ENCODE data around the gene GTF3C5.
A peak's percentile ranks its signal among the peaks of the same experiment; 100 is the strongest.
"Not testable (repeated sequence)": the region's sequence is repeated elsewhere in the genome, so short reads cannot be mapped to it uniquely, and the experiment has no call there.

GTF3C5 gene

DNA sequence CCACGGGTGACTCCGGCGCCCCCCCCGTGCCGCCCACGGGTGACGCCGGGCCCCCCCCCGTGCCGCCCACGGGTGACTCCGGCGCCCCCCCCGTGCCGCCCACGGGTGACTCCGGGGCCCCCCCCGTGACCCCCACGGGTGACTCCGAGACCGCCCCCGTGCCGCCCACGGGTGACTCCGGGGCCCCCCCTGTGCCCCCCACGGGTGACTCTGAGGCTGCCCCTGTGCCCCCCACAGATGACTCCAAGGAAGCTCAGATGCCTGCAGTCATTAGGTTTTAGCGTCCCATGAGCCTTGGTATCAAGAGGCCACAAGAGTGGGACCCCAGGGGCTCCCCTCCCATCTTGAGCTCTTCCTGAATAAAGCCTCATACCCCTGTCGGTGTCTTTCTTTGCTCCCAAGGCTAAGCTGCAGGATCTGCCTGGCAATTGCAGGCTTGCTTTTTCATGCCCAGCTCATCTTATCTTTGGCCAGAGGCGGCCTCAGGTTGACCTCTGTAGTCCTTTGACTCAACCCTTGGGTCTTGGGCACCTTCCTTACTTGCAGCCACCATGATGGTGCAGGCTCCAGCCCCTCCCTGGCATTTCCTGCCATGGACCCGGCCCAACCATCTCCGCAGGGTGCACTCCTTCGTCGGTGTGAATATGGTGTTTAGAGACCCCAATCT lies 40.8 kb downstream of the GTF3C5 start:
- DNase-seq (ENCODE audit: low read depth), result no peak

DNA sequence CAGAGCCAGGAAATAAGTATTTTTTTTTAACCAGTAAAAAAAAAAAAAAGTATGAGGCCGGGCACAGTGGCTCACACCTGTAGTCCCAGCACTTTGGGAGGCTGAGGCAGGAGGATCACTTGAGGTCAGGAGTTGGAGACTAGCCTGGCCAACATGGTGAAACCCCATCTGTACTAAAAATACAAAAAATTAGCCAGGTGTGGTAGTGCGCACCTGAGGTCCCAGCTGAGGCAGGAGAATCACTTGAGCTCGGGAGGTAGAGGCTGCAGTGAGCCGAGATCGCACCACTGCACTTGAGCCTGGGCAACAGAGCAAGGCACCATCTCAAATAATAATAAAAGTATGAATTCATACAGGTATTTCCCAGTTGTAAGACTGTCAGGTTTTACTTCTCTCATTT lies 41.4 kb downstream of the GTF3C5 start:
- DNase-seq (ENCODE audit: low read depth), result not testable (repeated sequence)

DNA sequence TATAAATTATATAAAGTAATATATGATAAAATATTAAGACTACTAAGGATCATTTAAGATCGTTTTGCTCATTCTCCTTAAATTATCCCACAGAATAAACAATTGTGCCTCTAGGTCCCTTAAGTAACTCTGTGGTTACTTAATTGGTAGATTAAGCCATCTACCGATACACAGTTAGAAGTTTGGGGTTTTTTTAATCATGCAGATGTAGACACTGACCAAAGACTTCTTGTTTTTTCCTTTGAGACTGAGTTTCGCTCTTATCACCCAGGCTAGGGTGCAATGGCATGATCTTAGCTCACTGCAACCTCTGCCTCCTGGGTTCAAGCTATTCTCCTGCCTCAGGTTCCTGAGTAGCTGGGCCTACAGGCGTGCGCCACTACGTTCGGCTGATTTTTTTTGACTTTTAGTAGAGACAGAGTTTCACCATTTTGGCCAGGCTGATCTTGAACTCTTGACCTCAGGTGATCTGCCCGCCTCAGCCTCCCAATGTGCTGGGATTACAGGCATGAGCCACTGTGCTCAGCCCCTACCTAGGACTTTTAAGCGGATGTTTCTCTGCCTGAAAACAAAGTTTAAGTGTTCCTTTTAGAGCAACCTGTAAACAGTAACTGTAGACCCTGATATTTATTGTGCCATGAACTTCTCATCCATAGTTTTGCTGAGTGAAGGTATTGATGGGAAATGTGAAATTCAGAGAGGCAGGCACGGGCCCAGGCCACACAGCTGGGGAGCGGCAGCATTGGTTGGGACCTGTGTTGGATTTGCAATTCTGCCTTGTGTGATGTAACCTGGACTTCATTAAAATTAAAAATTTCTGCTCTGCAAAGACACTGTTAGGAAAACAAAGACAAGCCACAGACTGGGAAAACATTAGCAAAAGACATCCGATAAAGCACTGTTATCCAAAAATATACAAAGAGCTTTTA lies 42.6 kb downstream of the GTF3C5 start:
- DNase-seq (ENCODE audit: low read depth), result no peak

DNA sequence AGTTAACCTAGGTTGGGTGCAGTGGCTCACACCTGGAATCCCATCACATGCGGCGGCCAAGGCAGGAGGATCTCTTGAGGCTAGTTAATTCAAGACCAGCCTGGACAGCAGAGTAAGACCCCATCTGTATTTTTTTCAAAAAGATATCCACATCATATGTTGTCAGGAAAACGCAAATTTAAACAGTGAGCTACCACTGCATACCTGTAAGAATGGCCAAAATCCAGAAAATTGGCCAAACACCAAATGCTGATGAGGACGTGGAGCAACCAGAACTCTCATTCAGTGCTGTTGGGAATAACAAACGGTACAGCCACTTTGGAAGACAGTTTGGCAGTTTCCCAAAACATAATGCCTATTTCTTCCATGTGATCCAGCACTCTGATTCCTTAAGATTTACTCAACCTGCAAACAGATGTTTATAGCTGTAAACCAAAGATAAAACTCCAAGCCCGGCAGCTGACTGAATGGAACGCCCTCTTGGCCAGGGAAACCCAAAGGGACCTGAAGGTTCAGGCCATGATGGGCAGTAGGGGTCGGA lies 43.4 kb downstream of the GTF3C5 start:
- DNase-seq (ENCODE audit: low read depth), result peak; percentile 27

DNA sequence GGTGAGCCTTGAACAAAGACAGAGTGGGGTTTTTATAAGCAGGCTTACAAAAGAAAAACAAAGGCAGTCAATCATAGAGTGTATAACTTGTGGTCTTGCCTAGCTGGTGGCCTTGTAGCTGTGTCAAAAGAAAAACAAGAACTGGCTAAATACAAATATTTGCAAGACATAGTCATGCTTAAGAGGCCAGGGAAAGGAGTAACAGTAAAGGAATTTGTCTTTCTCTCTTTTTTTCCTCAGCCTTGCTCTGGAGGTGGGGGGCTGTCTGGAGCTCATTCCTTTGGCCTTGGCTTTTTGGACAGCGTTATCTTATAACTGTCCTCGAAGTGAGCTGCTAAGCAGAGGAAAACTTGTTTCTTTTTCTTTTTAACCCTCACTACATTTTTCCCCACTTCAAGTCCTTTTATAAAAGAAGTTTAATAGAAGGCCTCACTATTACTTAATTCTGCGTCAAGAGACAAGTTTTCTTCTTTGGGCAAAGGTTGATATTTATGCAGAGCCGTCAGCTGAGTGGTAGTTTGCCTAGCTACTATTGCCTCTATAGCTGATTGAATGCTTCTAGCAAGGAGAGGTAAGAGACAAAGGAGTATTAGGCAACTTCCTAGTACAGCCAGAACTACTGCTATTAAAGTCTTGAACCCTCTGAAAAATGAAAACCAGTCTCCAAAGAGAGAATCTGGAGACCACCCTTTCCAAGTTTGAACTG lies 45.3 kb downstream of the GTF3C5 start:
- DNase-seq (ENCODE audit: low read depth), result peak; percentile 71

DNA sequence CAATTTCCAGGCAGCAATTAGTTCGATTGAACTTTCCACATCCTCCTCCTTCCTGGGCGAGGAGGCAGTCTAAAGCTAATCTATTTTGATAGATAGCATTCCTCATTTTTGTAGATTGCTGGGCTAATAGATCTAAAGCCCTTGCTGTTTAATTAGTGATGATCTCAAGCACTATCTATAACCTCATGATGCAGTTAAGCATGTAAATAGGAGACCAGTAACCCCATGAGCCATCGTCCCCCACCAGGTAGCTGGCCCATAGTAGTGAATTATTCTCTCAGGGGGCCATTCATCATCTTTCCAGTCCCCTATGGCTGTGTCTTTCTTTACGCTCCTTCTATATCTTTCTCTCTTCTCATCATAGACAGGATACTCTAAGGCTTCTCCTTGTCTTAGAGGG lies 45.9 kb downstream of the GTF3C5 start:
- no peak for DNase-seq (ENCODE audit: low read depth)

DNA sequence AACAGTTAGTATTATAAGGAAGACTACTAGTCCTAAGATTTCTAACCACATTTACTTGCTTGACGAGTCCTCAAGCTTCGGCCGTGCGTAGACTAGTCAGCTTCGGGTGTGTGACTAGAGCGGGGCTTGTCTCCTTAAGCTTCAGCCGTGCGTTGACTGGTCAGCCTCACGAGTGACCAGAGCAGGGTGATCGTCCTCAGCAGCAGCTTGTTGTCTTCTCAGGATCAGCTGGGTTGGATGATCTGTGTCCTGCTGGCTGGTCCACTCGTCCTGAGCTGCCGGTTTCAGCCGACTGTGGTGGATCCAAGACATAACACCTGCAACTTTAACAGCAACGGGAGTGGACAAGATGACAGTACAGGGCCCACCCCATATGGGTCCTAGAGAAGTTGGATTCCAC lies 47.7 kb downstream of the GTF3C5 start:
- no peak for DNase-seq (ENCODE audit: low read depth)

DNA sequence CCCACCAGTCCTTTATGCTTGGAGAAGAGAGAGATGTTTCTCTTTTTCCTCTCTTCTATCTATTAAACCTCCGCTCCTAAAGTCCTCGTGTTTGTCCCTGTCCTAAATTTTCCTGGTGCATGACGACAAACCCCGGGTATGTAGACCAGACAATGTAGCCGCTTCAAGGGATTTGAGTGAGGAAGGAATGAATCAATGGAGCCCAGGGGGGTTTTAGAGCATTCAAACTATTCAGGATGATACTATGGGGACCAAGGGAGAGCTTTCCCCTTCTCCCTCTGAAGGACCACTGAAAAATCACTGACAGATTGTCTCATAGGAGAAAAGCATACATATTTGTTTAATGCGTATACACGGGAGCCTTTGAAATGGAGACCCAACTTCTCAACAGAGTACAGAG lies 49.4 kb downstream of the GTF3C5 start:
- DNase-seq (ENCODE audit: low read depth), result no peak

DNA sequence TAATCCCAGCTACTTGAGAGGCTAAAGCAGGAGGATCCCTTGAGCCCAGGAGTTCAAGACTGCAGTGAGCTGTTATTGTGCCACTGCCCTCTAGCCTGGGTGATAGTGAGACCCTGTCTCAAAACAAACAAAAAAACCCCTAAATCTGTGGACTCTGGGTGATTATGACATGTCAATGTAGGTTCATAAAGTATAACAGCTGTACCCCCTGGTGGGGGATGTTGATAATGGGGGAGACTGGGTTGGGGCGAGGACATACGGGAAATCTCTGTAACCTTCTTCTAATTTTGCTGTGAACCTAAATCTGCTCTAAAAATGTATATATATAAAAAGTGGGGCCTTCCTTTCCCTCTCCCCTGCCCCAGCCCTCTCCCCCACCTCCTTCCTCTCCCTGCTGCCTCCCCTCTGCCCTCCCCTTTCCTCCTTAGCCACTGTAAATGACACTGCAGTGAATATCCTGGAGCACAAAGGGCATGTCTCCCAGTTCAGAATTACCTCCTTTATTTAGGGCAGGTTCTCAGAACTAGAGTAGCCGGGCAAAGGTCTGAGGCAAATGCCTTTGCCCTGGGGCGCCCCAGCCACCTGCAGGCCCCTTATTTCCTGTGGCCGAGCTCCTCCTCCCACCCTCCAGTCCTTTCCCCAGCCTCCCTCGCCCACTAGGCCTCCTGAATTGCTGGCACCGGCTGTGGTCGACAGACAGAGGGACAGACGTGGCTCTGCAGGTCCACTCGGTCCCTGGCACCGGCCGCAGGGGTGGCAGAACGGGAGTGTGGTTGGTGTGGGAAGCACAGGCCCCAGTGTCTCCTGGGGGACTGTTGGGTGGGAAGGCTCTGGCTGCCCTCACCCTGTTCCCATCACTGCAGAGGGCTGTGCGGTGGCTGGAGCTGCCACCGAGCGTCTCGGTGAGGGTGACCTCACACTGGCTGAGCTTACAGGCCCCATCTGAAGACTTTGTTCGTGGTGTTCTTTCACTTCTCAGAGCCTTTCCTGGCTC lies 50.3 kb downstream of the GTF3C5 start:
- not testable (repeated sequence) for DNase-seq (ENCODE audit: low read depth)

DNA sequence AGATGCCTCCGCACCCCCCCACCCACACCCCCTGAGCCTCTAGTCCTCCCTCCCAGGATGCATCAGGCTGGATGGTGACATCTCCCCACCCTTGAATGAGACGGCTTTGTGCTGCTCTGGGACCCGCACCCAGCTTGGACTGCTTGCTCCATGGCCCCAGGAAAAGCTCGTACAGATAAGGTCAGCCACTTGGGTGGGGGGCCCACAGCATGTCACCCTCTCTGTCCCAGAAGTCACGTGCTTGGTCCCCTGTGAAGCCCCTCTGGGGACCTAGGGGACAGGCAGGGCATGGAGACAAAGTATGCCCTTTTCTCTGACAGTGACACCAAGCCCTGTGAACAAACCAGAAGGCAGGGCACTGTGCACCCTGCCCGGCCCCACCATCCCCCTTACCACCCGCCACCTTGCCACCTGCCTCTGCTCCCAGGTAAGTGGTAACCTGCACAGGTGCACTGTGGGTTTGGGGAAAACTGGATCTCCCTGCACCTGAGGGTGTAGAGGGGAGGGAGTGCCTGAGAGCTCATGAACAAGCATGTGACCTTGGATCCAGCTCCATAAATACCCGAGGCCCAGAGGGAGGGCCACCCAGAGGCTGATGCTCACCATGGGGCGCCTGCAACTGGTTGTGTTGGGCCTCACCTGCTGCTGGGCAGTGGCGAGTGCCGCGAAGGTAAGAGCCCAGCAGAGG lies 51.3 kb downstream of the GTF3C5 start:
- DNase-seq (ENCODE audit: low read depth), result not testable (repeated sequence)

DNA sequence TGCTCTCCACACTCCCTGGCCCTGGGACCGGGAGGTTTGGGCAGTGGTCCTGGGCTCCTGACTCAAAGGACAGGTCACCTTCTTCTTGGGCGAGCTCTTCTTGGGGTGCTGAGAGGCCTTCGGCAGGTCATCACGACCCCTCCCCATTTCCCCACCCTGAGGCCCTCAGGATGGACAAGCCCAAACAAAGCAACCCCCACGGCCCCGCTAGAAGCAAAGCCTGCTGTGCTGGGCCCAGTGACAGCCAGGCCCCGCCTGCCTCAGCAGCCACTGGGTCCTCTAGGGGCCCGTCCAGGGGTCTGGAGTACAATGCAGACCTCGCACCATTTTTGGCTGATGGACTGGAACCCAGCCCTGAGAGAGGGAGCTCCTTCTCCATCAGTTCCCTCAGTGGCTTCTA lies 52.9 kb downstream of the GTF3C5 start:
- not testable (repeated sequence) for DNase-seq (ENCODE audit: low read depth)

DNA sequence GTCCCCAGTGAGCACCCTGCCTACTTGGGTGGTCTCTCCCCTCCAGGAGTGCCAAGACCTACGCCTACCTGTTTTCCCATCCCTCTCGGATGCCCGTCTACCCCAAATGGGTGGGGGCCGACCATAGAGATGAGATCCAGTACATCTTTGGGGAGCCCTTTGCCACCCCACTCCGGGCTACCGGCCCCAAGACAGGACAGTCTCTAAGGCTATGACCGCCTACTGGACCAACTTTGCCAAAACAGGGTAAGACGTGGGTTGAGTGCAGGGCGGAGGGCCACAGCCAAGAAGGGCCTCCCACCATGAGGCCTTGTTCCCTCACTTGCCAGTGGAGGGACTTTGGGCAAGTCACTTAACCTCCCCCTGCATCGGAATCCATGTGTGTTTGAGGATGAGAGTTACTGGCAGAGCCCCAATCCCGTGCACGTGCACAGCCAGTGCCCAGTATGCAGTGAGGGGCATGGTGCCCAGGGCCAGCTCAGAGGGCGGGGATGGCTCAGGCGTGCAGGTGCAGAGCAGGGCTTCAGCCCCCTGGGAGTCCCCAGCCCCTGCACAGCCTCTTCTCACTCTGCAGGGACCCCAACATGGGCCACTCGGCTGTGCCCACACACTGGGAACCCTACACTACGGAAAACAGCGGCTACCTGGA lies 55.5 kb downstream of the GTF3C5 start:
- not testable (repeated sequence) for DNase-seq (ENCODE audit: low read depth)

DNA sequence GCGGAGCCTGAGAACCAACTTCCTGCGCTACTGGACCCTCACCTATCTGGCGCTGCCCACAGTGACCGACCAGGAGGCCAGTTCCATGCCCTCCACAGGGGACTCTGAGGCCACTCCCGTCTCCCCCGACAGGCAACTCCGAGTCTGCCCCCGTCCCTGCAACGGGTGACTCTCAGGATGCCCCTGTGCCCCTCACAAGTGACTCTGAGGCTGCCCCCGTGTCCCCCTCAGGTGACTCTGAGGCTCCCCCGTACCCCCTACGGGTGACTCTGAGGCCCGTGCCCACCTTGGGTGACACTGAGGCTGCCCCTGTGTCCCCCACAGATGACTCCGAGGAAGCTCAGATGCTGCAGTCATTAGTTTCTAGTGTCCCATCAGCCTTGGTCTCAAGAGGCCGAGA lies 56.1 kb downstream of the GTF3C5 start:
- no peak for DNase-seq (ENCODE audit: low read depth)

DNA sequence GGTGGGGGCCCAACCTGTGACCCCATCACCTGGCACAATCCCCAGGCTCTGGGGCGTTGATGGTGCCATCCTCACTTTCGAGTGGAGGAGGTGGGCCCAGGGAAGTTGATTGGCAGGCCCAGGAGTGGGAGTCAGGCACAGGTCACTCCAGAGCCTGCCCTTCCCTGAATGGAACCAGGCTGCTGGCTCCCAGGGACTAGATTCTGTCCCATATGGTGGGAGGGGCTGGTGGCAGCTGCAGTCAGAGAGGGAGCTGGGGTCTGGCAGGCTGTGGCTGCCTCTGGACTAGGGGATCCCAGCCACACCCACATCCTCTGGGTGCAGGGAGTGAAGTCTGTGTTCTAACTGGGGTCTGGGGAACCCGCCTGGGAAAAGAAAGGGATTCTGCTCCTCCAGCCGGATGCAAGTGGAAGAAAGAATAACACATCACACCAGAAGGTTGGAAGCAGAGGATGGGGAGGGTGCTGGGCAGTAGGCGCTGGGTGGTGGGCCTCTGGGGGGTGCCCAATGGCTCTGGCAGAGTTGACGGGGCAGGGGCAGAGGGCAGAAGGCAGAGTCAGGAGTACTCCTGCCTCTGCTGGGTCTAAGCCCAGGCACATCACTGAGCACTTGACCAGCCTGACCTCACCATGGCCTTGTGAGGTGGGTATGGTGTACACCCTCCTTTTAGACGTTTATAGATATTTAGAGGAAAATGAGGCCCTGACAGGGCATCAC lies 56.8 kb downstream of the GTF3C5 start:
- DNase-seq (ENCODE audit: low read depth), result no peak

DNA sequence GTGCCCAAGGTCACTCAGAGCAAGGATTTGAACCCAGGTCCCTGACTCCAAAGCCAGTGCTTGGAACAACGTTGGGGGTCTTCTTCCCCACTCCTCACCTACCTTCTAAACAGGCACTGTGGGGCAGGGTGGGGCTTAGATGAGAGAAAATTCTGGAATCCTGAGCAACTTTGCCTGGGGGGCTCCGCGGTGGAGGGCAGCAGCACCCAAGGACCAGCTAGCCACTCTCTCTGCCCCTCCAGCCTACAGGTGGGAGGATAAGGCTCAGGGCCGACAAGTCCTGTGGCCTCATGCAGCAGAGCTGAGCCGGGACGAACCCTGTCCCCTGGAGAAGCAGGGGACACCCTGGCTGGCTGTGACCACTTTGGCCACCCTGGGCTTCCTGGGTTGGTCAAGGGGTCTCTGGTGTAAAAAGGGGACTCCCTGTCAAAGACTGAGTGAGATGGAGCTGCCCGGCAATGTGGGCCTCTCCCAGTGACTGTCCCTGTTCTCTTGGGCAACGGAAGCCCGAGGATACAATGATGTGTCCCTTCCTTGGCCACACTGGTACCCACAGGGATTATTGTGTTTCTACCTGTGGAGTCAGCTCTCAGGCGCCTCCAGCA lies 57.5 kb downstream of the GTF3C5 start:
- no peak for DNase-seq (ENCODE audit: low read depth)

DNA sequence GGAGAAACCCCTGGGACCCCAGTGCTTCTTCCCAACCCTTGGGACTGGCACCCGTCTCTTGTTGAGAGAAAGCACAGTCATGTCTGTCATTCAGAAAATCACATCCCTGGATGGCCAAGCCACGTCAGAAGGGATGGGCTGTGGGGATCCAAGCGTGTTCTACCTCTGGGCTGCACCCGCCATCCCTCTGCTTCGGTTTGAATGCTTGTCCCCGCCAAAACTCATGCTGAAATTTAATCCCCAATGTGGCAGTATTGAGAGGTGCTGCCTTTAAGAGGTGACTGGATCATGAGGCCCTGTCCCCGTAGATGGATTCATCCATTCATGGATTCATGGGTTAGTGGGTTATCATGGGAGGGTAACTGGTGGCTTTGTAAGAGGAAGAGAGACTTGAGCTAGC lies 58.0 kb downstream of the GTF3C5 start:
- DNase-seq (ENCODE audit: low read depth), result no peak

DNA sequence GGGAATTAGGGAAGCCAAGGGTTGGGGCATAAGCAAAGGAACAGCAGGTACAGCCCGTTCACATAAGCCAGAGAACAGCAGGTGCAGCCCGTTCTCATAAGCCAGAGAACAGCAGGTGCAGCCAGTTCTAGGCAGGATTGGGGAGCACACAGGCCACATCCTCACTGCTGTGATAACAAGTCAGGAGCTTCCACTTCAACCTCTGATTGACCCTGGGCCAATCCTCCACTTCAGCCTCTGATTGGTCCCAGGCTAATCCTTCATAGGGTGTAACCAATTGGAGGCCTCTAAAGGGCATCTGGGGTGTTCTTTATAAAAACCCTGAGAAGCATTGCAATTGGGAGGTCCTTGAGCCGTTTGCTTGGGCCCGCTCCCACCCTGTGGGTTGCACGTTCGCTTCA lies 58.5 kb downstream of the GTF3C5 start:
- DNase-seq (ENCODE audit: low read depth), result no peak

DNA sequence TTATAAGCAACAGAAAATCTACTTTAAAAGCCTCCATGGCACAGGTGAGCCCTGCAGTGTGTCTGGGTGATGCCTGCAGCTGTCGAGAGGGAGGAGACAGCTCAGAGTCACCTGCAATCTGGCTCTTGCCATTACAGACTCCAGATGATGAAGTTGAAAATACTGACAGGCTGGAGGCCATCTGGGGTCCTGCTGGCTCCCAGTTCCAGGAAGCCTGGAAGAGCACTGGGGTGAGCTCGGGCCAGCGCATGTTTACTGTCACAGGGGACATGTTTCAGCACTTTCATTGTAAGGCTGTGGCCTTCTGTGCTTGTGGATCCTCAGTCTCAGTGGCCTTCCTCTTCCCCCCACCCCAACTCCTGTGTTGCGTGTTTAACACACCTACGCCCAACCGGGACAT lies 59.4 kb downstream of the GTF3C5 start:
- no peak for DNase-seq (ENCODE audit: low read depth)

DNA sequence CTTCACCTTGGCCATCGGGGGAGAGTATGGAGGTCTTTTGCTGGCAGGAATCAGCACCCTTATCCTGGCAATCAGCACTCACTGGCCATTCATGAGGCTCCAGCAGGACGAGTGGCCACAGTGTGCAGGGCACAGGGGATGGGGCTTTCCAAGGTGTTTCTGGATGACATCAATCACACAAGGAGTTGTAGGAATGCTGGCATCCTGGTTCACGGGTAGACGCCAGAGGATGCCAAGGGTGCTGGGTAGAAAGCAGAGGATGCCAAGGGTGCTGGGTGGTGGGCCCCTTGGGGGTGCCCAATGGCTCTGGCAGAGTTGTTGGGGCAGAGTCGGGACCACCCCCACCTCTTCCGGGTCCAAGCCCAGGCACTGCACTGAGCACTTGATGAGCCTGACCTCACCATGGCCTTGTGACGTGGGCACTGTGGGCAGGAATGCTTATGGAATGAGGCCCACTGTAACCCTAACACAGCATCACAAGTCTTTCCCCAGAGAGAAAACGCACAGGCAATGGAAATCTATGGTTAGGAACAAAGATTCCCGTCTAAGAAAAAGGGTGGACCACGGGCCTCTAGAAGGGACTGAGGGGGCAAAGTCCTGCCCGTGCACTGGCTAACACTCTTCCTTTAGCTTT lies 60.1 kb downstream of the GTF3C5 start:
- DNase-seq (ENCODE audit: low read depth), result no peak
